Adipose tissue (tissue), 3 donors: ENCODE measurements around the gene PTPRU. TPM values are rescaled to one million over a fixed set of nuclear protein-coding genes. Genes with fewer than 3 reads are reported as not detected.

Experiments
- H3K27ac ChIP-seq: one replicate; pipeline ENCODE4 v1.5.1; 2013; ENCODE audit warnings: low read depth, low read length
- WGBS, 3 donors: extraction: QIAGEN DNeasy Blood & Tissue Kit; methylation state at CpG; one replicate each; pipeline ENCODE4 v1.1.7; 2013; 5-methylcytosine and 5-hydroxymethylcytosine counted together
- polyA plus RNA-seq, 3 donors: library from polyadenylated mRNA; stranded (reverse); fragments of 200-250 nt; gene quantifications; one replicate each; pipeline ENCODE4 v1.2.3, GENCODE V29; 2013
- donor health status: healthy with polysubstance abuse.
- donor health status: Bipolar disorder and iron deficiency.
- donor health status: healthy.

PTPRU gene
- polyA plus RNA-seq, 3 donors, result 8.1 to 15.9 (median 9.0) TPM

DNA sequence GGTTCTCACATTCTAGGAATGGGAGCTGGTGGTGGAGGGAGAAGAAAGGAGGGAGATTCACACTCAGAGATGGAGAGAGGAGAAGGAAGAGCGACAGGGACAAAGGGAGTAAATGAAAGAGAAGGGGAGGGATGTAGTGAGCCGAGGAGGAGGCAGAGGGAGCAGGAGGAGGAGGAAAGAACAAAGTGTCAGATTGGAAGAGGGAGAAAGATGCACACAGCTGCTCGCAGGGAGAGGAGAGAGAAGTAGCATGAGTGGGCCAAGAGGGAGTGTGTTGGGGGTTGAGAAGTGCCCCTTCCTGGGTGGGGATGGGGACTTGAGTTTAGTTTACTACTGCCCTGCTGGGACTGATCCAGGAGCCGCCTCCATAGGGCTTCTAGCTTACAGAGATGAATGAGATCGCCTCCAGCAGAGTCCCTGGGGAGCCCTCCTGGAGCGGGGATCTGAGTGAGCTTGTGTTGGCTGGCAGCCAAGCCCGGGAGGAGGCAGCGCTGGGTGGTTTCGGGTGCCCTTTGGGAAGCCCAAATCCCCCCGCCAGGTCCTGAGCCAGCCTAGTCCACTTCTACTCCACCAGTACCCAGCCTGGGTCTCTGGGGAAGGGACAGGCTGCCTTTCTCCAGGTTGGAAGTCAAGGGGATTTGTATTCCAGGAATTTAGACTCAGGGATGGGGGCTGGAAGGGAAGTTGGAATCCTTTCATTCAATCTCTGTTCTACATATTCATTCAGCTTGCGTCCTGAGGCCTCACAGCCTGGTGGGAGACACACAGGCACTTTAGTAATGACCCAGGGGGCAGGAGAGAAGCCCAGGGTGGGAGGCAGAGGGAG, 20.9 kb downstream of the PTPRU start:
- H3K27ac ChIP-seq, result no peak overlapping the region
- 40 to 53% (median 42%) methylated on average over 9 to 11 of the region's 11 CpGs for WGBS, 3 donors

DNA sequence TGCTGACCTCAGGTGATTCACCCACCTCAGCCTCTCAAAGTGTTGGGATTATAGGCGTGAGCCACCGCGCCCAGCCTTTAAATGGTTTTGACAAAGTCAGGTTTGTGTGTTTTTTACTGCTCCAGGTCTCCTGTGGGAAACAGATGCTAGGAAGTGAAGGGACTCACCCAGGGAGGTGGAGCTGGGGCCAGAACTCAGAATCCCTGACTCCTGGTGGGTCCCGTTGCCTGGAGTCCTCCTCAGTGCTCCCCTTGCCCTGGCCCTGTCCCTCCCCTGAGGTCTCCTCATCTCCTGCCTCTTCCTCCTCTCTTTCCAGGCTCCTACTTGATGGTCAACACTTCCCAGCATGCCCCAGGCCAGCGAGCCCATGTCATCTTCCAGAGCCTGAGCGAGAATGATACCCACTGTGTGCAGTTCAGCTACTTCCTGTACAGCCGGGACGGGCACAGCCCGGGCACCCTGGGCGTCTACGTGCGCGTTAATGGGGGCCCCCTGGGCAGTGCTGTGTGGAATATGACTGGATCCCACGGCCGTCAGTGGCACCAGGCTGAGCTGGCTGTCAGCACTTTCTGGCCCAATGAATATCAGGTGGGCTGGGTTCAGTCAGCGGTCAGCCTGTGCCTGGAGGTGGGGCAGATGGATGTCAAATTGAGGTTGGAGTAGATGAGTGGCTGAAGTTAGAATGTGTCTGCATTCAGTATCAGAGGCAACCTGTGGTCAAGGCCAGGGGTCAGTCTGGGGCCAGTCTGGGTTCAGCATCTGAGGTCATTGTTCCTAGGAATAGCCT, 22.1 kb downstream of the PTPRU start:
- no peak overlapping the region for H3K27ac ChIP-seq
- 88 to 92% (median 91%) methylated on average over 16 of the region's 16 CpGs for WGBS, 3 donors

DNA sequence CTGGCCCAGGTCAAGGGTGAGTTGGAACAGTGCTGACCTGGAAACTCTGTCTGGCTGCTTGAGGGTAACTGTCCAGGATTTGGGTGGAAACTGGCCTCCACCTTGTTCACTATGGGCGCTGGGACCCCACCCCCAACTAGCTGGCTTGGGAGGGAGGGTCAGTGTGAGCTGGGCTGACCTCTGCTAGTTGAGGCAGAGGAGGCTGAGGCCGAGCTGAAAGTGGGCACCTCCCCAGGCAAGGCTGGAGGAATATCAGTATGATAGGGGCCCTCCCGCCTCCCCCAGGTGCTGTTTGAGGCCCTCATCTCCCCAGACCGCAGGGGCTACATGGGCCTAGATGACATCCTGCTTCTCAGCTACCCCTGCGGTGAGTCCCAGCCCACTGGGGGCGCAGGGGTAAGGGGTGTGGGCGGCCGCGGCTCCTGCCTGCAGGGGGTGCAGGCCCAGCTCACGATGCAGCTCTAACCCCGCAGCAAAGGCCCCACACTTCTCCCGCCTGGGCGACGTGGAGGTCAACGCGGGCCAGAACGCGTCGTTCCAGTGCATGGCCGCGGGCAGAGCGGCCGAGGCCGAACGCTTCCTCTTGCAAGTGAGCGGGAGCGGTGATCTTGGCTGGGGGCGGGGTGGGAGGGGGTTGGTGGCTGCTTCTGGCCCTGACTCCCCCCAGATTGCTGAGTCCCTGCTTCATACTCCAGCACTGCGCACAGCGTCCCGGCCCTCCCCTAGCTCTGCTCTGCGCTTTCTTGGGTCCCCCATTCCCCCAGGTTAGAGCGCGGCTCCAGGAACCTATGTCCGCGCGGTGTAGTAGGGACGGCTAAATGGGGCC, 22.9 kb downstream of the PTPRU start:
- WGBS, 3 donors, result 9 to 43% (median 18%) methylated on average over 30 to 38 of the region's 38 CpGs
- no peak overlapping the region for H3K27ac ChIP-seq

- 3 to 10% (median 3%) methylated on average over 49 to 56 of the region's 56 CpGs for WGBS, 3 donors
- H3K27ac ChIP-seq, result no peak overlapping the region
These were observed 23.6 kb downstream of the PTPRU start for GRCh38 chr1:29259802-29260441.

DNA sequence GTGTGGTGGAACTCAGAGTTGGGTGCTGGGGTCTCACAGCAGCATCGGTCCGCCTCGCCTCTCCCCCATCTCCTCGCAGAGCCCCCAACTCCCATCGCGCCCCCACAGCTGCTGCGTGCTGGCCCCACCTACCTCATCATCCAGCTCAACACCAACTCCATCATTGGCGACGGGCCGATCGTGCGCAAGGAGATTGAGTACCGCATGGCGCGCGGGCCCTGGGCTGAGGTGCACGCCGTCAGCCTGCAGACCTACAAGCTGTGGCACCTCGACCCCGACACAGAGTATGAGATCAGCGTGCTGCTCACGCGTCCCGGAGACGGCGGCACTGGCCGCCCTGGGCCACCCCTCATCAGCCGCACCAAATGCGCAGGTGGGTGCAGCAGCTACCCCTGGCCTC, 24.2 kb downstream of the PTPRU start:
- 42 to 64% (median 51%) methylated on average over 28 to 29 of the region's 29 CpGs for WGBS, 3 donors
- H3K27ac ChIP-seq, result no peak overlapping the region

DNA sequence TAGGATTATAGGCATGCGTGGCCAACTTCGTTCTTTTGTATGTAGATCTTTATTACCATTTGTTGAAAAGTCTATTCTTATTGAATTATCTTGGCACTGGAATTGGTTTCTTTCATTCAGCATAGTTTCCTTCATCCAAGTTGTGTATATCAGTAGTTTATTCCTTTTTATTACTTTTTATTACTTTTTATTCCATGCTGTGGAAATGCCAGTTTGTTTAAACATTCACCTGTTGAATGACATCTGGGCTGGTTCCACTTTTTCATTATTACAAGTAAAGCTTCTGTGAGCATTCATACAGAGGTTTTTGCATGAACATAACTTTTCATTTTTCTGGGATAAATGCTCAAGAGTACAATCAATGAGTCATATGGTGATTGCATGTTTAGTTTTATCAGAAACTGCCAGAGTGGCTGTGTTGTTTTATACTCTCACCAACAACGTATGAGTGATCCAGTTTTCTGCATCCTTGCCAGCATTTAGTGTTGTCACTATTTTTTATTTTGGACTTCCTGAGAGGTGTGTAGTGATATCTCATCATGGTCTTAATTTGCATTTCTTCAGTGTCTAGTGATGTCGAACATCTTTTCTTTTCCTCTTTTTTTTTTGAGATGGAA, 28.6 kb downstream of the PTPRU start:
- WGBS, 3 donors, result 73 to 77% (median 74%) methylated on average over 4 of the region's 4 CpGs
- no peak overlapping the region for H3K27ac ChIP-seq

DNA sequence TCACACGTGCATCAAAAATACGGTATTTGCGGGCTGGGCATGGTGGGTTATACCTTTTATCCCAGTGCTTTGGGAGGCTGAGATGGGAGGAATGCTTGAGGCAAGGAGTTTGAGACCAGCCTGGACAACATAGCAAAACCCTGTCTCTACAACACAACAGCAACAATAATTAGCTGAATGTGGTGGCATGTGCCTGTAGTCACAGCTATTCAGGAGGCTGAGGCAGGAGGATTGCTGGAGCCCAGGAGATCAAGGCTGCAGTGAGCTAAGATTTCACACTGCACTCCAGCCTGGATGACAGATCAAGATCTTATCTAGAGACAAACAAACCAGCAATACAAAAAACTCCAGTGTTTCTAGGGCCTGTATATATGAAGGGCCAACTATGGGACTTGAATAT, 30.6 kb downstream of the PTPRU start:
- WGBS, 3 donors, result 95 to 97% (median 96%) methylated on average over 3 of the region's 3 CpGs
- H3K27ac ChIP-seq, result no peak overlapping the region

DNA sequence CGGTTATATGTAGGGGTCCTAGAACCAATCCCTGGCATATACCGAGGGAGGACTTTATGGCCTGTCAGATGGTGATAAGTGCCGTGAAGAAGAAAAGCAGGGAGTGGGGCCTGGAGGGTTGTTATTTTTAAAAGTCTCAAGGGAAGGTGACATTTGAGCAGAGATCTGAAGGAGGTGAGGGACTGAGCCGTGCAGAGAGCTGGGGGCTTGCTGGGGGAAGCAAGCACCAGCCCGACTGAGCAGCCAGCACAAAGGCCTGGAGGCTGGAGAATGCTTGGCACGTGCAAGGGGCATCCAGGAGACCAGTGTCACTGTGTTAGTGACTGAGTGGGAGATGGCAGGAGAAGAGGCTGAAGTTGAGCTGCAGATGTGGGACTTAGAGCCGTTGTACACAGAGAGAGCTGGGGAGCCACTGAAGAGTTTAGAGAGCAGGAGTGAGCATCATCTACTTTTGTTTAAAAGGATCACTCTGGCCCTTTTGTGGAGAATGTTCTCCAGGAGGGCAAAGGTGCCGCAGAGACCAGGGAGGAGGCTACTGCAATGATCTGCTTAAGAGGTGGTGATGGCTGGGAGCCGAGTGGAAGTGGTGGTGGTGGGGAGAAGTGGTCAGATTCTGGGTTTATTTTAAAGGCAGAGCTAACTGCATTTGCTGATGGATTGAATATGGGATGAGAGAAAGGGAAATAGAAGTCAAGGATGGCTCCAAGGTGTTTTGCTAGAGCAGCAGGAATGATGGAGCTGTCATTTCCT, 31.2 kb downstream of the PTPRU start:
- no peak overlapping the region for H3K27ac ChIP-seq
- WGBS, 3 donors, result 73 to 88% (median 75%) methylated on average over 9 of the region's 9 CpGs

DNA sequence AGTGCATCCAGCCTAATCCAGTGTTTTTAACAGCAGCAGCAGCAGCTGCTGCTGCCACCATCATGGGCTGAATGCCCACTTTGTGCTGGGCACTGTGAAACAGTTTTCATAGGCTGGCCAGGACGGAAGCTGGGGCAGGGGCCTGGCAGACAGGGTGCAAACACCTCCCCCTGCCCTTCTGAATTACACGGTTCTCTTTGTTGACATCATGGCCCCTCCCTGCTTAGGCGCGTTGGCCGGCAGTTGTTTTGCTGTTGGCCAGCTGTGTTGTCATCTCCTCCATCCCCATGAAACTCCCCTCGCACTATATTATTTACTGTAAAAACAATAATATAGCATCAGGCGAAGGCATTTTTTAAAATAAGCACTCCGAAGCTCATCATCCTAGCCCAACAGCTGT, 33.1 kb downstream of the PTPRU start:
- H3K27ac ChIP-seq, result no peak overlapping the region
- WGBS, 3 donors, result 61 to 78% (median 67%) methylated on average over 8 of the region's 8 CpGs

GRCh38 chr1:29270929-29271521, 34.7 kb downstream of the PTPRU start:
- H3K27ac ChIP-seq, result no peak overlapping the region
- 37 to 67% (median 48%) methylated on average over 3 of the region's 3 CpGs for WGBS, 3 donors

- H3K27ac ChIP-seq, result no peak overlapping the region
- WGBS, 3 donors, result 20 to 35% (median 24%) methylated on average over 7 of the region's 7 CpGs
These were observed 35.4 kb downstream of the PTPRU start for GRCh38 chr1:29271724-29272123.

- 77 to 86% (median 77%) methylated on average over 6 of the region's 6 CpGs for WGBS, 3 donors
- no peak overlapping the region for H3K27ac ChIP-seq
These were observed 36.0 kb downstream of the PTPRU start for GRCh38 chr1:29272147-29272907.

DNA sequence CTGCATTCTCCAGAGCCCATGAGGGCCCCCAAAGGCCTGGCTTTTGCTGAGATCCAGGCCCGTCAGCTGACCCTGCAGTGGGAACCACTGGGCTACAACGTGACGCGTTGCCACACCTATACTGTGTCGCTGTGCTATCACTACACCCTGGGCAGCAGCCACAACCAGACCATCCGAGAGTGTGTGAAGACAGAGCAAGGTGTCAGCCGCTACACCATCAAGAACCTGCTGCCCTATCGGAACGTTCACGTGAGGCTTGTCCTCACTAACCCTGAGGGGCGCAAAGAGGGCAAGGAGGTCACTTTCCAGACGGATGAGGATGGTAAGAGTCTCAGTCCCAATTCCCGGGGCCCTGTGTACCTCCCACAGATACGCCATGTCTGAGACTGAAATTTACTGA, 39.1 kb downstream of the PTPRU start:
- H3K27ac ChIP-seq, result no peak overlapping the region
- 91 to 97% (median 93%) methylated on average over 14 of the region's 14 CpGs for WGBS, 3 donors

- no peak overlapping the region for H3K27ac ChIP-seq
- 70 to 84% (median 79%) methylated on average over 3 of the region's 3 CpGs for WGBS, 3 donors
These were observed 41.8 kb downstream of the PTPRU start for GRCh38 chr1:29278124-29278523.

- H3K27ac ChIP-seq, result no peak overlapping the region
- 94 to 95% (median 94%) methylated on average over 13 of the region's 13 CpGs for WGBS, 3 donors
These were observed 43.1 kb downstream of the PTPRU start for GRCh38 chr1:29279406-29279805.

- WGBS, 3 donors, result 71 to 89% (median 78%) methylated on average over 11 of the region's 11 CpGs
- no peak overlapping the region for H3K27ac ChIP-seq
These were observed 43.6 kb downstream of the PTPRU start for GRCh38 chr1:29279951-29280391.
